Panc1 (cell line): ENCODE measurements around the gene DSCAML1.

ENCODE experiments used
- POLR2AphosphoS5 ChIP-seq: IDR thresholded peaks from 2 replicates; pipeline ENCODE4 v1.6.1; 2012; ENCODE audit warnings: mild to moderate bottlenecking, low read depth, low read length, moderate library complexity
- SIN3A ChIP-seq: IDR thresholded peaks from 2 replicates; pipeline ENCODE4 v1.6.1; 2012; ENCODE audit warnings: low read depth, mild to moderate bottlenecking, low read length, moderate library complexity, borderline replicate concordance; ENCODE audit not compliant: insufficient read depth
- TCF7L2 ChIP-seq: IDR thresholded peaks from 2 replicates; pipeline ENCODE4 v1.6.1; 2011; ENCODE audit warnings: mild to moderate bottlenecking, low read depth, low read length, inconsistent platforms
- TF ChIP-seq, protein P1 (sequence below), 2 experiments: IDR thresholded peaks; 2 replicates each; pipeline ENCODE4 v1.6.1; 2011 to 2012; ENCODE audit warnings: low read depth in 2 of 2, control low read depth in 1 of 2, low read length in 1 of 2, mild to moderate bottlenecking in 1 of 2, moderate library complexity in 1 of 2; ENCODE audit not compliant: insufficient read depth in 1 of 2
- TF ChIP-seq, protein P2 (sequence below): fragments of 450-650 bp; IDR thresholded peaks from 2 replicates; pipeline ENCODE4 v1.5.1; 2017; ENCODE audit warnings: mild to moderate bottlenecking

DNA sequence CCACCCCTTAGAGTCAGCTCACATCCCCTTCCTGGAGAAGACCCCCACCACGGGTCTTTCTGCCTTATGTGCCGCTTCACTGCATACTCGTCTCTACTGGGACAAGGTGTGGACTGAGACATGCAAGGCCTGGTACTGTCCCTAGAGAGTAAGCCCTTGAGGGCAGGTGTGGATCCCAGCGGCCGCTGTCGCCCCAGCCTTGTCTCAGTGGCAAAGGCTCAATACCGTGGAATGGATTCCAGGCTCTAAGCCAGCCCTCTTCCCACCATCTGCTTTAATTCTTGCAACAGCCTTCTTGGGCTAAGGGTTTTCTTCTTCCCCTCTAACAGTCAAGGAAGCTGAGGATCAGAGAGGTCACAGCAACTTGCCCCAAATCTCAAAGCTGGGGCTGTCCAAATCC is 249.1 kb downstream of the DSCAML1 start:
- TF ChIP-seq TCF7L2 (no peak), POLR2AphosphoS5 (no peak), SIN3A (no peak)
- TF ChIP-seq, protein P1, sequence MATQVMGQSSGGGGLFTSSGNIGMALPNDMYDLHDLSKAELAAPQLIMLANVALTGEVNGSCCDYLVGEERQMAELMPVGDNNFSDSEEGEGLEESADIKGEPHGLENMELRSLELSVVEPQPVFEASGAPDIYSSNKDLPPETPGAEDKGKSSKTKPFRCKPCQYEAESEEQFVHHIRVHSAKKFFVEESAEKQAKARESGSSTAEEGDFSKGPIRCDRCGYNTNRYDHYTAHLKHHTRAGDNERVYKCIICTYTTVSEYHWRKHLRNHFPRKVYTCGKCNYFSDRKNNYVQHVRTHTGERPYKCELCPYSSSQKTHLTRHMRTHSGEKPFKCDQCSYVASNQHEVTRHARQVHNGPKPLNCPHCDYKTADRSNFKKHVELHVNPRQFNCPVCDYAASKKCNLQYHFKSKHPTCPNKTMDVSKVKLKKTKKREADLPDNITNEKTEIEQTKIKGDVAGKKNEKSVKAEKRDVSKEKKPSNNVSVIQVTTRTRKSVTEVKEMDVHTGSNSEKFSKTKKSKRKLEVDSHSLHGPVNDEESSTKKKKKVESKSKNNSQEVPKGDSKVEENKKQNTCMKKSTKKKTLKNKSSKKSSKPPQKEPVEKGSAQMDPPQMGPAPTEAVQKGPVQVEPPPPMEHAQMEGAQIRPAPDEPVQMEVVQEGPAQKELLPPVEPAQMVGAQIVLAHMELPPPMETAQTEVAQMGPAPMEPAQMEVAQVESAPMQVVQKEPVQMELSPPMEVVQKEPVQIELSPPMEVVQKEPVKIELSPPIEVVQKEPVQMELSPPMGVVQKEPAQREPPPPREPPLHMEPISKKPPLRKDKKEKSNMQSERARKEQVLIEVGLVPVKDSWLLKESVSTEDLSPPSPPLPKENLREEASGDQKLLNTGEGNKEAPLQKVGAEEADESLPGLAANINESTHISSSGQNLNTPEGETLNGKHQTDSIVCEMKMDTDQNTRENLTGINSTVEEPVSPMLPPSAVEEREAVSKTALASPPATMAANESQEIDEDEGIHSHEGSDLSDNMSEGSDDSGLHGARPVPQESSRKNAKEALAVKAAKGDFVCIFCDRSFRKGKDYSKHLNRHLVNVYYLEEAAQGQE (IDR thresholded peaks at IDR 0.05; ENCODE audit: insufficient read depth in 1 of 2, low read depth in 2 of 2, low read length in 1 of 2), result no peak
- TF ChIP-seq, protein P2, sequence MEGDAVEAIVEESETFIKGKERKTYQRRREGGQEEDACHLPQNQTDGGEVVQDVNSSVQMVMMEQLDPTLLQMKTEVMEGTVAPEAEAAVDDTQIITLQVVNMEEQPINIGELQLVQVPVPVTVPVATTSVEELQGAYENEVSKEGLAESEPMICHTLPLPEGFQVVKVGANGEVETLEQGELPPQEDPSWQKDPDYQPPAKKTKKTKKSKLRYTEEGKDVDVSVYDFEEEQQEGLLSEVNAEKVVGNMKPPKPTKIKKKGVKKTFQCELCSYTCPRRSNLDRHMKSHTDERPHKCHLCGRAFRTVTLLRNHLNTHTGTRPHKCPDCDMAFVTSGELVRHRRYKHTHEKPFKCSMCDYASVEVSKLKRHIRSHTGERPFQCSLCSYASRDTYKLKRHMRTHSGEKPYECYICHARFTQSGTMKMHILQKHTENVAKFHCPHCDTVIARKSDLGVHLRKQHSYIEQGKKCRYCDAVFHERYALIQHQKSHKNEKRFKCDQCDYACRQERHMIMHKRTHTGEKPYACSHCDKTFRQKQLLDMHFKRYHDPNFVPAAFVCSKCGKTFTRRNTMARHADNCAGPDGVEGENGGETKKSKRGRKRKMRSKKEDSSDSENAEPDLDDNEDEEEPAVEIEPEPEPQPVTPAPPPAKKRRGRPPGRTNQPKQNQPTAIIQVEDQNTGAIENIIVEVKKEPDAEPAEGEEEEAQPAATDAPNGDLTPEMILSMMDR, result no peak
